Measurements from ENCODE around the gene RYR1. TPM values are rescaled to one million over a fixed set of nuclear protein-coding genes. Genes with fewer than 3 reads are reported as not detected.

RYR1 gene
- total and polyA plus RNA-seq, 2 of the 8 experiments (the other 6 are each of a cell fraction or from before 2014, with no cell fraction given), result 5.8 to 11.8 TPM

DNA sequence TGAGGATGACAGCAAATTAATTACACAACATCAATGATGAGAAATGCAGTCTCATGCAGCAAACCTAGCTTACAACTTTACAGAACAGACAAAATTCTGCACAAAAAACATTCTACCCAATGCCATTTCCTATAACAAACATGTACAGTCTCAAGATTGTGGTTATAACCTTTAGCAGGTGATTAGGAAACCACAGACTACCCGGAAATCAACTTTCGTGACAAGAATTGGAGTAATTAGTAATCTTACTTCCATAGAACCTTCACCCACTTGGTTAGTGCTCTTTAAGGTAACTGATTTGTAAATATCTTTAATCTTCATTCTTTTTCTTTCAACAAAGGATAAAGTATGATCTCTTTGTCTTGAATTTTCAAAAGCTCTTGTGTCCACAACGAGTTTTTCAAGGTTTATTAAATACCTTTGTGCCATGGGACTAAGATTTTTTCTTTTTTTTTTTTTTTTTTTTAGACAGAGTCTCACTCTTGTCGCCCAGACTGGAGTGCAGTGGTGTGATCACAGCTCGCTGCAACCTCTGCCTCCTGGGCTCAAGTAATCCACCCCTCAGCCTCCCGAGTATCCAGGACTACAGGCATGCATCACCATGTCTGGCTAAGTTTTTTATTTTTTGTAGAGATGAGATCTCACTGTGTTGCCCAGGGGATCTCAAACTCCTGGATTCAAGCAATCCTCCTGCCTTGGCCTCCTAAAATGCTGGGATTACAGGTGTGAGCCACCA, 105.5 kb downstream of the RYR1 start:
- no peak overlapping the region for H2BK15ac ChIP-seq (ENCODE audit: low read length)
- H2AFZ ChIP-seq (ENCODE audit: low read length), result no peak overlapping the region
- H2BK20ac ChIP-seq (ENCODE audit: low read length), result no peak overlapping the region
- H4K8ac ChIP-seq (ENCODE audit: extremely low read depth, insufficient read depth, low read length), result no peak overlapping the region
- no peak overlapping the region for H2BK120ac ChIP-seq (replicated peaks; ENCODE audit: low read depth, low read length)
- H4K5ac ChIP-seq (ENCODE audit: insufficient read length, low read depth, low read length), result no peak overlapping the region
- H3K27ac ChIP-seq (ENCODE audit: low read depth, low read length), result no peak overlapping the region
- H3K4me3 ChIP-seq (ENCODE audit: extremely low read depth in 1 of 4, insufficient read depth in 2 of 4, low read depth in 3 of 4, low read length in 4 of 4), result no peak overlapping the region
- no peak overlapping the region for H3K4me2 ChIP-seq (ENCODE audit: insufficient read depth in 1 of 2, low read depth in 2 of 2, low read length in 2 of 2)
- H3K23ac ChIP-seq (ENCODE audit: insufficient read length), result no peak overlapping the region
- H2AK5ac ChIP-seq (ENCODE audit: low read depth, low read length), result no peak overlapping the region
- no peak overlapping the region for H3K4ac ChIP-seq (replicated peaks; ENCODE audit: insufficient read length, low read depth, low read length)
- peaks cover 0 to 2% of the 10 kb centered on the region in 2 experiments for H4K20me1 ChIP-seq (replicated peaks in 1 of 2; ENCODE audit: control insufficient read depth in 1 of 2, insufficient read depth in 2 of 2, low read length in 2 of 2)
- no peak for DNase-seq (ENCODE audit: low read depth in 1 of 2, low spot score in 2 of 2)
- no peak overlapping the region for H3K56ac ChIP-seq (replicated peaks; ENCODE audit: insufficient read length, low read depth, low read length)
- no peak overlapping the region for H4K91ac ChIP-seq (replicated peaks; ENCODE audit: insufficient read length, low read length)
- H3K36me3 ChIP-seq (ENCODE audit: control insufficient read depth in 2 of 4, insufficient read depth in 4 of 4, low read length in 3 of 4), result peaks cover 3 to 18% (median 12%) of the 10 kb centered on the region in 4 experiments
- WGBS, 2 experiments (ENCODE audit: extremely low coverage in 1 of 2, insufficient coverage in 1 of 2, insufficient read length in 1 of 2, insufficient replicate concordance in 2 of 2, low coverage in 1 of 2, low lambda C conversion rate in 2 of 2, missing lambda C conversion rate in 1 of 2), result 84% methylated on average over 5 of the region's 6 CpGs; no CpG with 5 or more reads in 1 of the 2 experiments
- H3K27me3 ChIP-seq (replicated peaks in 1 of 4; ENCODE audit: control insufficient read depth in 3 of 4, extremely low read depth in 1 of 4, insufficient read depth in 3 of 4, low read length in 3 of 4), result no peaks in the 10 kb centered on the region
- H2BK12ac ChIP-seq (ENCODE audit: low read depth, low read length), result no peak overlapping the region
- H3K79me1 ChIP-seq (ENCODE audit: low read depth, low read length), result no peaks in the 10 kb centered on the region
- H3K18ac ChIP-seq (ENCODE audit: extremely low read depth, low read length), result no peak overlapping the region
- no peak overlapping the region for H3K14ac ChIP-seq (ENCODE audit: insufficient read length)
- no peak for TF ChIP-seq GTF2F1 (IDR thresholded peaks at IDR 0.05; ENCODE audit: borderline replicate concordance, low read depth, low read length)
- TF ChIP-seq CBX5 (IDR thresholded peaks at IDR 0.05; ENCODE audit: low read depth, low read length), result no peak
- TF ChIP-seq EGR1 (IDR thresholded peaks at IDR 0.05; ENCODE audit: borderline replicate concordance, low read depth, low read length), result no peak
- no peak for TF ChIP-seq YY1 (IDR thresholded peaks at IDR 0.05; ENCODE audit: low read depth, low read length)
- no peak for TF ChIP-seq KDM5A (IDR thresholded peaks at IDR 0.05; ENCODE audit: low read length)
- TF ChIP-seq TEAD4 (IDR thresholded peaks at IDR 0.05; ENCODE audit: low read depth, low read length), result no peak
- H2BK5ac ChIP-seq (ENCODE audit: low read depth, low read length), result no peak overlapping the region
- H3K79me2 ChIP-seq (ENCODE audit: control insufficient read depth in 1 of 2, insufficient read depth in 2 of 2, low read length in 2 of 2), result no peaks in the 10 kb centered on the region
- H3K9me3 ChIP-seq (ENCODE audit: insufficient read depth in 2 of 2, low read depth in 1 of 2, low read length in 1 of 2), result peaks cover 16 to 19% of the 10 kb centered on the region in 2 experiments
- no peak overlapping the region for H3K9ac ChIP-seq (replicated peaks in 1 of 4; ENCODE audit: extremely low read depth in 1 of 4, low read depth in 3 of 4, low read length in 3 of 4)
- ChIA-PET POLR2A (ENCODE audit: partially characterized antibody) (interaction anchor here (0.9 kb wide), 1 partner anchor 99 kb away, joined by 3 read pairs; no protein-coding TSS in a partner anchor), CTCF (ENCODE audit: partially characterized antibody) (interaction anchor here (2.6 kb wide), 1 partner anchor 24 kb away, joined by 7 read pairs; no protein-coding TSS in a partner anchor)
- no peak for FAIRE-seq
- H3K4me1 ChIP-seq (replicated peaks in 1 of 4; ENCODE audit: control insufficient read depth in 3 of 4, insufficient read depth in 4 of 4, low read length in 3 of 4), result no peaks in the 10 kb centered on the region
- H3K23me2 ChIP-seq (ENCODE audit: low read depth, low read length), result no peaks in the 10 kb centered on the region
